22Rv1 (cell line): ENCODE data around the gene MSI2.

Experiments
- CTCF ChIP-seq: fragments of 450-650 bp; IDR thresholded peaks from 2 replicates; pipeline ENCODE4 v1.5.1; 2017; ENCODE audit warnings: mild to moderate bottlenecking
- ZFX ChIP-seq: fragments of 450-650 bp; IDR thresholded peaks from 2 replicates; pipeline ENCODE4 v1.6.1; 2017; ENCODE audit warnings: antibody characterized with exemption, borderline replicate concordance

GRCh38 chr17:57697197-57697596, 440.9 kb downstream of the MSI2 start:
- no peak for TF ChIP-seq CTCF
- no peak for TF ChIP-seq ZFX
